Stimulated activated CD8-positive, alpha-beta memory T cell treated with anti-CD3 and anti-CD28 coated beads, Interleukin-12 subunit alpha, Interleukin-12 subunit beta, amount 100 ng/mL, for 1 hour (primary cell): ENCODE data around the gene TMEM79.
"Not testable (repeated sequence)": the region's sequence is repeated elsewhere in the genome, so short reads cannot be mapped to it uniquely, and the experiment has no call there.

ENCODE experiments used
- DNase-seq: peaks from one replicate; pipeline ENCODE4 v3.0.0-alpha.2; 2020; ENCODE audit warnings: low read depth

Gene TMEM79

GRCh38 chr1:156308078-156308477 lies 24.0 kb downstream of the TMEM79 start:
- no peak for DNase-seq

DNA sequence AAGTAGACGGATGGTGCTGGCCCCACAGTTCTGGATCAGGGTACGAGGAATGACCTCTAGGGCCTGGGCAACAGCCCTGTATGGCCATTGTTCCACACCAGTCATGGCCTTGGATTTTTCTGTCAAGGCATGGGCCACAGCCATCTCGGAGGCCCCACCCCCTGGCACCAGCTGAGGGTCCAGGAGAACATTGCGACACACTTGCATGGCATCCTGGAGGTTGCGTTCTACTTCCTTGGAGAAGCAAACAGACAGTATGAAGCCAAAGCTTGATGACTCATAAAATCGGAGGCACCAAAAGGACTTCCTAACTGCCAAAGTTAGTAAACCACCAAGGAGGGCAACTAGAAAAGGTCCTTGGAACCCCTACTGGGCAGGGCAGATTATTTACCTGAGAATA lies 26.8 kb downstream of the TMEM79 start:
- DNase-seq: no peak

GRCh38 chr1:156316909-156317308 lies 32.8 kb downstream of the TMEM79 start:
- no peak for DNase-seq

GRCh38 chr1:156319664-156320063 lies 35.5 kb downstream of the TMEM79 start:
- no peak for DNase-seq

DNA sequence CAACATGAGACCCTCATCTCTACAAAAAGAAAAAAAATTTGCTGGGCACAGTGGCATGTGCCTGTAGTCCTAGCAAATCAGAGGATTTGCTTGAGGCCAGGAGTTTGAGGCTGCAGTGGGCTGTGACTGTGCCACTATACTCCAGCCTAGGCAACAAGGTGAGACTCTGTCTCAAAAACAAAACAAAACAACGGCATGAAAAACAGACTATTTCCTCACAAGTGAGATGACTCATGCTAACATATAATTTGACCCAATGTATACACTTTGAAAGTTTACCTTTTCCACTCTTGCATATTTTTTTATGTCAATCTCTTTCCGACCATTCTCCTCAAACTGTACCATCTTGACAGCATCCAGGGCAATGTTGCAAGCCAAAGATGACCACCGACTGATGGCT lies 36.4 kb downstream of the TMEM79 start:
- no peak for DNase-seq

DNA sequence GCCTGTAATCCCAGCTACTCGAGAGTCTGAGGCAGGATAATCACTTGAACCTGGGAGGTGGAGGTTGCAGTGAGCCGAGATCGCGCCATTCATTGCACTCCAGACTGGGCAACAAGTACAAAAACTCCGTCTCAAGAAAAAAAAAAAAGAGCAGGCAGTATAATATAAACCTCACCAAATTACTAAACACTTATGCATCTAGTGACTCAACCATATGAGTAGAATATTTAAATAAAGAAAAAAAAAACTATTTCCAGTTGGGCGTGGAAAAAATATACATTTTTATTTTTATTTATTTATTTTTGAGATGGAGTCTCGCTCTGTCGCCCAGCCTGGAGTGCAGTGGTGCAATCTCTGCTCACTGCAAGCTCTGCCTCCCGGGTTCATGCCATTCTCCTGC lies 39.1 kb downstream of the TMEM79 start:
- DNase-seq: not testable (repeated sequence)

- no peak for DNase-seq
Observed at GRCh38 chr1:156336242-156336641, 52.1 kb downstream of the TMEM79 start.

DNA sequence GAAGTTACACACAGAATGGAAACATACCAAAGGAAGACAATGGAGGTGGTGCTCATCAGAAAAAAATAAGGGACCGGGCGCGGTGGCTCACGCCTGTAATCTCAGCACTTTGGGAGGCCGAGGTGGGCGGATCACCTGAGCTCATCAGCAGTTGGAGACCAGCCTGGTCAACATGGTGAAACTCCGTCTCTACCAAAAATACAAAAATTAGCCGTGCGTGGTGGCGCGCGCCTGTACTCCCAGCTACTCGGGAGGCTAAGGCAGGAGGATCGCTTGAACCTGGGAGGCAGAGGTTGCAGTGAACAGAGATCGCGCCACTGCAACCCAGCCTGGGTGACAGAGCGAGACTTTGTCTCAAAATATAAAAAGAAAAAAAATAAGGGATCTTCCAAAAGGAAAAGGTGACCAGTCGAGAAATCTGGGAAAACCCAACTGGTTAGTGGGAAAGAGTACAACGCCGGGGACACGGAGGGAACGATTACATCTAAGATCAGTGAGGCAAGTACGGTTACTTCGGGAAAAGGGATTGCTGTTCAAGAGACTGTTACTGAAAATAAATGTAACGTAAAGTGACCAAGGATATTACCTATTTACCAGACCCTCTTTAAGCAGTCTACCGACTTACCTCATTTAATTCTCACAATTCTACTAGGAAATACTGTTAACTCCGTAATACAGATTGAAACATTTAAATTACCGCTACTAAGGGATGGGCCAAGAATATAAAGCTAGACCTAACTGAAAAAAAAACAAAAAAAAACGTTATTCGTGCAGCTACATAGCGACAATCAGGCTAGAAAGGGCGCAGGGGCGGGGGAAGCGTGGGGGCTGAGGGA lies 53.1 kb downstream of the TMEM79 start:
- no peak for DNase-seq

GRCh38 chr1:156337888-156338179 lies 53.7 kb downstream of the TMEM79 start:
- DNase-seq: no peak

GRCh38 chr1:156338180-156338976 lies 54.3 kb downstream of the TMEM79 start, which contains the start of the genes CCT3 and TSACC:
Gene CCT3 (minus strand): TSS chr1:156338292. CDS start chr1:156338184, 108 bp downstream.
Gene TSACC (plus strand): TSS chr1:156338526. CDS start chr1:156339758, 1,232 bp downstream.
- peak; percentile 98 for DNase-seq
